Fibroblast of skin of left quadriceps (primary cell): Measurements from ENCODE around the gene DMGDH.

Experiments used
- DNase-seq, 2 experiments: peaks; one replicate each; pipeline ENCODE4 v3.0.0-alpha.2; 2013; ENCODE audit warnings: low read depth in 2 of 2

Gene DMGDH

DNA sequence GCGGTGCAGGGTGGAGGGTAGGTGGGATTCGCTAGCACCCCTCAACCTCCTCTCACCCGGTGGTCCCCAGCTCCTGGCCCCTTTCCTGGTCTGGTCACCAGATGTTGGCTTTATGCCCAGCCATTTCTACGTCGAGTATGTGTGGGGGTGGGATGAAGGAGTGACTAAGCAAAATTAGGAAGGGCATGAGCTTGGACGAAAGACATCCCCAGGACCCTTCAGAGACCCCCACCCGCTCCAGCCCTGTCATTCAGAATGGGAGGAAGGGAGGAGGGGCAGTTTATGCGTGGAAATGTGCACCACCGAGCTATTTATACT lies 835 bp upstream of the DMGDH start:
- peak; percentile 25 to 32 for DNase-seq

DNA sequence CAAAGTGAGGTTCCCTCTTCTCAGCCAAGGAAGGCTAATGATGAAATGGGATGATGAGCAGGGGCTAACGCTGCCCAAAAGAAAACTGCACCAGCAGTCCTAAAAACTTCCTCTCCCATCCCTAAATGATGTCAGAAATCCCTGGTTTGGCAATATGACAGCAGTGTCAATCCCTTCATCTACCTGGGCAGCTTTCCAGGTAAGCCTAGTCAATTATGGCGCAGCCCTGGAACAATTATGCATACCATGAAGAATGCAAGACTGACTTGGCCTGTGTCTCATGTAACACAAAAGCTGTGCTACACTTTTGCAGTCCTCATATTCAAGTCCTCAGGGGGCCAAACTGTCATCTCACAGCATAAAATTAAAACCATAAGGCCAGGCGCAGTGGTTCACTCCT lies 7.0 kb downstream of the DMGDH start:
- DNase-seq, result no peak

DNA sequence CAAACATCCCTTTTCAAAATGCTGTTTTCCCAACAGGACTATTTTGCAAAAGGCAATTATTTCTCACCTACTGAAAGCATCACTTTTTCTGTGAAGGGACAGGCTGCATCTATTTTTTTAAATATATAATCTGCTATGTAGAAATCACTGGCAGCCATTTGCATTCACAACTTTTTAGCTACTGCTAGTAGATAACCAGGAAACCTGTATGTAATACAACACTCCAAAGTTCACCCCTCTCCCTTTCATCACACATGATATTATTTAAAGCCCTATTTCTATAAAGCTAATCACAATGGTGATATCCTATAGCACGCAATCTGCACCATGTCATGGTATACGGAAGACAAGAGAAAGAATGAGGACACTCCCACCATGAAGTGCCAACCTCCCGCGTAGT lies 9.8 kb downstream of the DMGDH start:
- no peak for DNase-seq

DNA sequence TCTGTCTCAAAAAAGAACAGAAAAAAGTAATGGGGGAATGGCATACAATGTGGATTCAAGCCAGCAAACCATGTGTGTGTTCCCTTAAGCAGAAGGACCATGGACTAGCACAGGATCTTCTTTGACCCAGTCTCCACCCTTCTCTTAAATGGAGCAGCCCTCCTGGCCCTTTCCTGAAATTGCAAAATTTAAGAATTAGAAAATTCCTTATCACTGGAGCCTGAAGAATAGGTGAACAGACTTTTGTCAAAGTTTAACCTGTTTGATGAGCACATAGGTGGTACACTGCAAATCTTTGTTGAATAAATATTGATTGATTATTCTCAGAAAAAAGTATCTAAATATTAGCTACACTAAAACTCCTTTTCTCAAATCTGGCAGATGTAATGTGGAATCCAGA lies 12.6 kb downstream of the DMGDH start:
- DNase-seq, result no peak

DNA sequence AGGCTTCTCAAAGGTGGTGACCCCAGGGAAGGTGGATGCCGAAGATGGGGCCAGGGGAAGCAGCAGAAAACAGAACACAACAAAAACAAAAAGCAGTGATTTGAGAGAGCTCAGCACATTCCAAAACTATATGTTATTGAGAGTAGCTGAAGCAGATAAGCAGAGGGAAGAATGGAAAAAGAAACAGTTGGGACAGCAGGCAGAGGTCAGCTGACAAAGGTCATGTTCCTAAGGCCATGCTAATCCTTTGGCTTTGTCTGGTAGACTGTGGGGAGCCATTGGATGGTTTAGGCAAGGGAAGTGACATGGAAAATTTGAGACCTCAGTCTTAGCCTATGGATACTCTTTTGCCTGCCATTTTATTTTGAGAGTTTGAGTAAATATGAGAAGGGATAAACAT lies 14.5 kb downstream of the DMGDH start:
- DNase-seq, result no peak

DNA sequence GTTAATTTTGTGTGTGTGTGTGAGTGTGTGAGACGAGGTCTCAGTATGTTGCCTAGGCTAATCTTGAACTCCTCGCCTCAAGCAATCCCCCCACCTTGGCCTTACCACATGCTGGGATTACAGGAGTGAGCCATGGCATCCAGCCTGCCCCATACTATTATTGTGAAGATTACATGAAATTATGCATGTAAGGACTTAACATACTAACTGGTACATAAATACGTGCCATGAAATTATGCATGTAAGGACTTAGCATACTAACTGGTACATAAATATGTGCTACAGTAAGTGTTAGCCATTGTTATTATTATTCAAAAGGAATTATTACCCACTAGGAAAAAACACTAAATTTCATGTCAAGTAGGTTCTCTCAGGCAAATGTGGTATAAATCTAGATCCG lies 16.2 kb downstream of the DMGDH start:
- no peak for DNase-seq

DNA sequence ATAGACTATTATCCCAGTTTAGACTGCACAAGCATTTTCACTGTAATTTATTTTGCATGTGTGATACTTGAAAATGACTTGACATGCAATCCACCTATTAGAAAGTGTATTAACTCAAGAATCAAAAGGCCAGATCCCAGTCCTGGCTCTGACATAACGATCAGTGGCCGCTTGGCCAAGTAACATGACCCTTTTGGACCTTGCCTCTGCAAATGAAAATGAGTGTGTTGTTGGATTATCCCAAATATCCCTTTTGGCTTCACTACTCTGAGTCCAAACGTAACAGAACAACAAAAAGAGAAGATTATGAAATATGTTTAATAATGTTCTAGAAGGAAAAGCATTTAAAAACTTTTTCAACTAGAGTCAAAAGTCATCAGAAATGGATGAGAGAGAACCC lies 19.0 kb downstream of the DMGDH start:
- no peak for DNase-seq

DNA sequence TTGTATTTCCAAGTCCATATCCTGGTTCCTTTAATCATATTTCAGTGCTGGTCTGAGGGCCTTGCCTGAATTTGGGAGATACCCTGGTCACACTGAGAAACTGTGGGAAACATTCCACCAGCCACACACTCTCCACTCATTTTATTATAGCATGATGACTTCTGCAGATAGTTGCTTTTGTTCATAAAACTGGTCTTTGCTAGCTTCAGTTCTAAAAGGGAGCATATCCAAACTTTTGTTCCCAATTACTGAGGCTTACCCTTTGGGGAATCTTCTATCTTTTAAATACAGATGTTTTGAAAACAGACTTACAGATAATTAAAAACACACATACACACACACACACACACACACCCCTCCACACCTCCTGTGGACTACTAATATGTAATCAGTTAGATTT lies 21.0 kb downstream of the DMGDH start:
- no peak for DNase-seq

DNA sequence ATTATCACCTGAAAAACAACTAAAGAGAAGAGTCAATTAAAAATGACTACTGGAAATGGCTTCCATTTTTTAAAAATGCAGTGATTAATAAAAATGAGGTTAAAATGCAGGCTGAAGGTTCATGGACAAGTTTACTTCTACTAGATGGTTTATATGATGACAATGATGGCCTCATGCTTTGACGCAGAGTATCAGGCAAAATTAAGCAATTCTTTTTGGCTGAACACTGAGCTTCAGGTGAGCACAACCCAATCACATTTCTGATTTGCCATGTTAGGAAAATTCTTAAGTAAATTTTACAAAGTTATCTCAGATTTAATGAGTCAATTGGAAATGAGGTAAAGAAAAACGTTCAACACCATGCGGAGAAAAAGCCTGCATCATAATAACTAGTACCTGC lies 22.3 kb downstream of the DMGDH start:
- DNase-seq, result no peak

DNA sequence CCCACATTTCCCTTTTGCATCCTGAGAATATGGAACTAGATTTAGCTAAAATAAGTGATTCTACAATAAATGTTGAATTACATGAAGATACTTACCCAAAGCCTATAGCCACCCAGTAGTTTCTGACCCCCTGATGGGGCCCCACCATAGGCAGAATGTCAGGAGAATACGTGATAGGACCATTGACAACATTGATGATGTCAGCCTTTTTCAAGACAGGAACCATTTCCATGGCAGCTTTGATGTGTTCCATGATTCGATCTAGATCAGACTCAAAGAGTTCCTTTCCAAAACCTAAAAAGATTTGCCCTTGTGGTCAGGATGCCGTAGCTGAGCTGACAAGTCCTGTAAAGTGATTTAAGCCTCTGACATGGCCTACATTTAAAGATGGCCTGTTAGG lies 27.3 kb downstream of the DMGDH start:
- DNase-seq, result no peak

DNA sequence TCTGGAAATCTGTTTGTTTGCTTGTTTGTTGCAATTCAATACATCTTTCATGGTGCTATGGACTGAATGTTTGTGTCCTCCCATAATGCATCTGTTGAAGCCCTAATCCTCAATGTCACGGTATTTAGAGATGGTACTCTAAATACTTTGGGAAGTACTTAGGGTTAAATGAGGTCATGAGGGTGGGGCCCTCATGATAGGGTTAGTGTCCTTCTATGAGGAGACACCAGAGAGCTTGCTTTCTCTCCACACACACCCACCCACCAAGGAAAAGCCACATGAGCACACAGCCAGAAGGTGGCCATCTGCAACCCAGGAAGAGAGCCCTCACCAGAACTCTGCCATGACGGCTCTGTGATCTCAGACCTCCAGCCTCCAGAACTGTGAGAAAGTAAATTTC lies 32.7 kb downstream of the DMGDH start:
- no peak for DNase-seq

DNA sequence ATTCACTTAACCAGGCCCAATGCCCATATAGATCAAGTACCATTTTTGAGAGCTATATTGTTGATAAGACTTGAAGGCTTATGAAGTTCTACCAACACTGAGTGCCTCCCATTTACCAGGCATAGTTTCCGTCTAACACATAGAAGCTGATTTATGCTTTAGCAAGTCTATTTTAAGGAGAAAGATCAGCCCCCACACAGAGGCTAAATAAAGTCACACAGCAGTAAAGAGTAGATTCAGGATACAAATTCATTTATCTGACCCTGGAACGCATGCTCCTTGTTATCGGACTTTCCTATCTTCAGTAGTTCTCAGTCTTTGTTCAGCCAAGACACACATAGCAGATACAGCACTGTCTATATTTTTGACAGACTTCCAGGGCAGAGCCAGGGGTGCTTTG lies 34.2 kb downstream of the DMGDH start:
- DNase-seq, result no peak

DNA sequence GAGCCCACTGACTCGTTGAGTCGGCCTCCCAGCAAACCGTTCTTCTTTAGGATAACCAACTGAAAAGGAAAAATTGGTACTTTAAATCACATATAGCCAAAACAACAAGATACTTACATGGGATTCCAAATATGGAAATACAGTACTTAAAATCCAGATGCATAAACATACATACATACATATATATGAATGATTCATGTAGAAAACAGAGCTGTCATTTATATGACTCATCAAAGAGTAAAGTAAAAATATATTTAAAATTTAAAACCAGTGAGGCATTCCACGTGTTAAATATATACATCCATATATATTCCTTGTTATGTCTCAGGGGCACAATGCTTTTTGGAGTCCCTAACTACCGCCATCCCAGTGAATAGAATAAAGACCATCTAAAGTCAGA lies 36.7 kb downstream of the DMGDH start:
- DNase-seq, result no peak

DNA sequence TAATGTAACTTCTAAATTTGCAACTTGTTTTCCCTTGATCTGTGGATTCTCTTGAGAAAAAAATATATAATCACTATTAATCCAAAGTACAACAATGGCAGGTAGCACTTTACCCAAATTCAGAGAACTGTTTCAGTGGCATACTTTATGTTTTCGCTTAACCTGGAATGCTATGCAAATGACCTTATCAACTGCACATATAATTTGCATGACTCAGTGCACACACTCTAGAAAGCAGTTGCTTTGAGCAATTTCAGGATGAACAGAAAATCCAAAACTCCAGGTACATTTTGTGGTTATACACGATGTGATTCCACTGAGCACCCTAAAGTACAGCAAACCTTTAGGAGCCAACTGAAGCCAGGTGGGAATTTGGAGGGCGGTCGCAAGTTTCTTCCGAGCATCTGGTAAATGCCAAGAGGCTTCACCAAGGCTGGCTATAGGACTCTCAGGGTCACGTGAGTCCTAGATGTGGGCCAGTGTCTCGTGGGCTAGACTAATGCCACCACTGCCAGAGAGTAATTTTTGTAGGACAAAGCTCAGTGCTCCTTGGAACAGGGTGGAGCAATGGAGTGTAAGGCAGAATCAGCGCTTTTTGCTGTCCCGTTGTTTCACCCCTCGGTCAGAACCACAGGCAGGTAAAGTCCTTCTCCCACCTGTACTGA lies 37.3 kb downstream of the DMGDH start:
- DNase-seq, result no peak

DNA sequence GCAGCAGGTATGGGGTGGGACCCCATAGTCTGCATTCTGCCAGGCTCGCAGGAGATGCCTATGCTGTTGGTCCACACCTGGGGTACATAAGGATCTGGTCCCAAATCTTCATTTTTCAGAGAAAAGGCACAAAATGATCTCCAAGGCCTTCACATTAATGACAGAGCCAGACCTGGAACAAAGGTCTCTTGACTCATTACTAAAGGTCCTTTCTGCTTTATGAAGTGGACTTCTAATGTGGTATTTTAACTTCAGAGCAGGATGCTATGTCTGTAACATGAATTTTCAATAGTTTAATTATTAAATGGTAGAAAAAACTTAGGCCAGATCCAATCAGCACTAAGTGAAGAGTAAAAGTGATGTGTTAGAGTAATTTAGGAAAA lies 38.0 kb downstream of the DMGDH start:
- no peak for DNase-seq

DNA sequence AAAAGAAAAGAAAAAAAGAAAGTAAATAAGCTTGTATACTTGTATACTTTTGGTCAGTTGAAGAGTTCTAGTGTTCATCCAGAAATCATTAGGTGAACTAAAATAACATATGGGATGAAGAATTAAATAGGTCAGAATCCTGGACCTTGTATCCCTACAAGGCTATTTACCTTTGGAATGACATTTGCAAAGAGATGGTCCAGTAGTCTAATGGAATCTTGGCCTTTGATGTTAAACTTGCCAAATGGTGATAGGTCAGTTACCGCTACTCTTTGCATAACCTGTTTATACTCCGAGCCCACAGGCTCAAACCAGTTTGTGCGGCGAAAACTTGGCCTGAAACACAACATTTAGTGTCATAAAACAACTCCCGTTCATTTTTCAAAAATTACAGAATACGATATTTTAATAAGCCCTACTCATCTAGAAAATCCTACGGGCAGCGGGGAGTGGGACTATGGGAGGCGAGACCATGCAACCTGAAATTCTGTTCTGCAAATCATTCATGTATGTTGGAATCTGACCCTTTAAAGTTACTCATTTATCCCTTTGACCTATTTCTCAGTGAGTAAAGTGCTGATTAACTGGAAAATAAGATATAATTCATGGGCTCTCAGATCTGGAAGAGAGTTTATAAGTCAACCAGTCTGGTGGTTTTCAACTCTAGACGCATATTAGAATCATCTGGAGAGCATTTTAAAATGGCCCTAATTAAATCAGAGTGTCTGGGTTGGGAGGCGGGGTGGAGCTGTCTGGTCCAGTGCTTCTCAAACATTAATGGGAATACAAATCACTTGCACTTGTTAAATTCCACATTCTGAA lies 38.6 kb downstream of the DMGDH start:
- DNase-seq, result no peak

DNA sequence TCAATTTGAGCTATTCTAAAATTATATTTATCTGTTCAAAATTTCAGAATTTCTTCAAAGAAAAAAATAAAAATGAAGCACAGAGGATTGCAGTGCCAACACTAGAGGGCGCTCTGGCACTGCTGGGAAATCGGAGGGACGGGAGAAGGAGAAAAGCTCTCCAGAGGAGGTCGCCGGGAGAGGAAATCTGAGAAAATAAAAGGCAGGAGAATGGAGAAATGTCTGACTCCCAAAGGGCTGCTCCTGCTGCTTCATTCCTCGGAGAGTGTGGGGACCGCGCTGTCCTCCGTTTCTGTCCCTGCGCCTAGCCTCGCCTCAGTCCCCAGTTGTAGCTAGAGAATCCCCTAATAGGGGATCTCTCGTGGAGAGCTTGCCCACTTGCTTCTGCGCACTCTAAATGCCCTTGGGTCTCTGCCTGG lies 44.4 kb downstream of the DMGDH start:
- peak; percentile 34 for DNase-seq

DNA sequence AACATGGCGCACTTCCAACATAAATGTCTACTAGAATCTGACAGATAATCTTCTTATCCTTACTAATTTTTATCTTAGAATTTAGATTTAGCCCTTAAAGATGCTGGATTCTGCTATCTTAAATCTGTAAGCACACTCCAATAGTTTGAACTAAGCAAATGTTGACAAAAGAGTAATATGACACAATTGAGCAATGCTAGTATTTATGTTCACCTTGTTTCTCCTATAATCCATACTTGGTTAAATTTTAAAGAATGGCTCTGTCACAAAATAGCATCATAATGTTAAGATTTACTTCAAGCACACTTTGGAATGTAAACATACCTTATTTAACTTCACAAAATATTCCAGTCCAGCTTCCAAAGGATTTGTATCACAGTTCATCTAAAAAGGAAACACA lies 45.5 kb downstream of the DMGDH start:
- DNase-seq, result no peak

DNA sequence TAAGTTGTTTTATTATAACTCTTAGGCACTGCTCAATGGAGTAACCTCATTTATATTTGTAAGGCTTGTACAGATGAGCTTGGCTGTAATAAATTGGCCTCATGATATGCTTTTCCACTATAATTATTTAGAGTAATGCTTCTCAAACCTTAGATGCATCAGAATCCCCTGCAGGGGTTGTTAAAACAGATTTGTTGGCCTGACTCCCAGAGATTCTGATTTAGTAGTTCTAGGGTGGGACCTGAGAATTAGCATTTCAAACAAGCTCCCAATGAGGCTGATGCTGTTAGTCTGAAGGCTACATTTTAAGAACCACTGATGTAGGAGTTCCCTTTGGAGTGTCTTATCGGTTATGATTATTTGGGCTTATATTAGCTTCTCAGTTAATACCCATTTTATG lies 46.1 kb downstream of the DMGDH start:
- DNase-seq, result no peak

DNA sequence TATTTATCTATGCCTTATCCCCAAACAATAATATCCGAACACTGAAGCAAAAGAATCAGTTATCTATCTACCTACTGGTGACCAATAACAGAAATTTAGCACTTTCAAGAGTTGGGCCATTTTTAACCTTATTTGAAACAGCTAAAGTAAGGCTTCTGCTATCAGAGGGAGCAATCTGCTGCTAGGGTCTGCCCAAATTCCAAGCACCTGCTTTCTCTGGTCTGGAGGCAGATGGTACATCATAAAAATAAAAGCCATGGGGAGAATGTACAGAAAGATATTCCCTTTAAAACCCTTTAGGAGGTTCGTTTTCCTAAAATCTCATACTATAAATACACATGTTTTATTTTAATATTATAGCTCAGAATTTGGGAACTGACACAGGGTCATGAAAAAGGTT lies 46.7 kb downstream of the DMGDH start:
- DNase-seq, result no peak

DNA sequence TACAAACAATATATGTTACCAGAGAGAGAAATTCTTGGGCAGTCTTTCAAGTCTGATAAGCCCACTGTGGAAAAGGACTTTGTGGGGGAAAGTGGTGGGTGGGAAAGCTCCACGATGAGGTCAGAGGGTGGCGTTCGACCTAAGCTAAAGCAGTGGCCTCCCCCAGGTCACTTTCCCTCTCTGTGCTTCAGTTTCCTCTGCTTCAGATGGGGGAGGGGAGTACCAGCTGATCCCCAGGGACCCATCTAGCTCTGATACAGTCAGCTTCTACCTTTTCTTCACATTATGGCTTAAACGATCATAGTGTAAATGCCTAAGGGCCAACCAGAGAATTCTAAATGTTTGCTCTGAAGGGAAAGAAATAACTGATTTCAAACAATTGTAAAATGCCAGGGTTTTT lies 47.7 kb downstream of the DMGDH start:
- DNase-seq, result no peak

DNA sequence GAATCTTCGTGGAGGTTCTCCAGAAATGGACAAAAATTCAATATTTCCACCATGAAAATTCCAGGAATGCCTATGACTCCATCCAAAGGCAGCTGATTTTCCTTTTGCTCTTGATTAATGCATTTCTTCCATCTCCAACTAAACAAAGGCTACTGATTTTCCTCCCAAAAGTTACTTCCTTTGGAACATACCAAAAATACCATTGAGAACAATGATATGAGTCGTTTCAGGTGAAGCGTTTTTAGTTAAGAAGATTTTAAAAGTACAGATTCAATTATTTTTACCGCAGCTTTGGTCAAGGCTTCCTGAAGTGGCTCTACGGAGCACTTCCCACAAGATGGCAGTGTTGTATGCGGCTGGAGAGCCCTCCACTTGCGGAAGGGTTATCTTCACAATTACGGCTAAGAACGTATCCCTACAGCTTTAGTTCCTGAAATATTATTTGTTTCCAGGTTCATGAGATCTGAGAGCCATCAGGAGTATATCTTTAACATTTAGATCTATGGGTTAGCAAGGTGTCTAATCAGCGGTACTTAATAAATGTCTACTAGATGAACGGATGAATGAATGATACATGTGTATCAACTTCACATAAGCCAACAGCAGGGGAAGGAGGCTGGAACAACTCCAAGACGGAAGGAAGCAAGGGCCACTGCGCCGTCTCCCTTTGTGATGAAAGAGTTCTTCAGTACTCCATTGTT lies 48.5 kb downstream of the DMGDH start:
- peak; percentile 68 to 72 for DNase-seq

DNA sequence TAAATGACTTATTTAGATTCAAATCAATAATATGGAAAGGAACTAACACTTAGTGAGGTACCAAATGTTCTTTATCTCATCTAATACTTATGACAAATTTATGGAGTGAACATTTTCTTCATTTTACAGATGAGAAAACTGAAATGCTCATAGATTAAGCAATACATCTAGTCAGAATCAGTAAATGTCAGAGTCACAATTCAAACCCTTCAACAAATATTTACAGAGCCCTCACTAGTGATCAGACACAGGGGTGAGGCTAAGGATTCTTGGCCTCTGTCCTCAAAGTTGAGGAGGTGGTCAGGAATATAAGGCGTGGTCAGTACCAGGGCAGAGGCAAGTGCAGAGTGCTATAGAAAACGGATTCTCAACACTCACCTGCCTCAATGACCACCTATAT lies 54.8 kb downstream of the DMGDH start:
- no peak for DNase-seq
